ENCODE results near the gene SAMD4A.

The SAMD4A gene

DNA sequence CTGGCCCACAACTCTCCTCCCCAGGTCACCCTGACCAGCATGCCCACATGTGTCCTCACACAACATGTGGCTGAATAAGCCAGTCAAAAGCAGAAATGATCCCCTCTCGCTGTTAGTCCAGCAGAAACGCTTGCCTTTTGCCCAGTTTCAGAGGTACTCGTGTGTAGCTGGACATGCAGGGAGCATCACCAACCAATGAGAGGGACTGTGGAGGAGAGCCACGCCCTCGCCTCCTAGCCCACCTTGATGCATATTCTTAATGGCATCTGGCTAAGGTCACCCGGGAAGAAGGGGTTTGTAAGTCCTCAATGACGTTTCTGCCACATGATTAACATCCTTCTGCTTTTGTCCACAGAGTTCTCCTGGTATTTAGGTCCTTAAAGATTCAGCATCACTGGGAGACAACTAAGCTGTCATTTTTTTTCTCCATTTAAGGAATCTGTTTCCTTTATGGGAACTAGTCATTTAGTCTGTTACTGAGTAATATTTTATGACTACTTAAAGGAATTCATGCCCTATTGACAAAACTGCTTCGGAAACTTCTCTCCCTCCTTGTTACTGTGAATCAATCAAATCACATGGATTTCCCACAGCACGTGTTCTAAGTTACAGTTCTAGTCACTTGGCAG, 201.7 kb downstream of the SAMD4A start:
- DNase-seq = no peak

DNA sequence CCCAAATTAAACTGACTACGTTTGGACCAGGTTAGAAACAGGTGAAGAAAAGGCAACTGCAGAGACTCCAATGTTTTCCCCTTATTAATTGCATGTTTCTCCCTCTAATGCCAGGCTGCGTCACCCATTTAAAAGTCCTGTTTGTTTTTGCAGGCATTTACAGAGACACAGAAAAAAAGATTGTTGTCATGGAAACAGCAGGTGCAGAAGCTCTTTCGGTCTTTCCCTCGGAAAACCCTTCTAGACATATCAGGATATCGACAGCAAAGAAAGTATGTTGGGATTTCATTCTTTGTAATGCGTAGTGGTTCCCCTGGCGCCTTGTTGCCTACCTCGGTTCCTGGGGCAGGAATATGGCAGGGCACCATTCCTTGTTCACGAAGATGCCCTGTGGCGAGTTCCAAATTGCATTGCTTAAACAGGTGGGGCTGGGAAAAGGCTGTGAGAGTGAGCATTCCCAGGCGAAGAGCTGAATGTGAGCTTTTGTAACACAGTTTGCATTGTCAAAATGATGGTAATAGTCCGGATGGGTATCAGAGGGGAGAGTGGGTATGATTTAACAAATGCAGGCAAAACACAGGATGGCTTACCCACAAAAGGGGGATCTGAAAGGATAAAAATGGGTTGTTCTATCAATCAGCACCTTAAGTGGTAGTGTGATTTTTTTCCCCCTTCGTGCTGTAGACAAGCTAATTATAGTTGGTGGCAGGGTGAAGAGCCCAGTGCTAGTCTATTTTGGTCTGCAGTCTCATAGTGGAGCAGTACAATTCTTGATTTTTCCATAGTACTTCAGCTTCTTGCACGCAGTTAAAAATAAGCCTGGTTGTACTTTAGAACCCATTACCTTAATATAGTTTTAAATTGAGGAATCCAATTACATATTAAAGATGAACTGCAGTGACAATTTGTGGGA, 203.3 kb downstream of the SAMD4A start:
- no peak for DNase-seq

DNA sequence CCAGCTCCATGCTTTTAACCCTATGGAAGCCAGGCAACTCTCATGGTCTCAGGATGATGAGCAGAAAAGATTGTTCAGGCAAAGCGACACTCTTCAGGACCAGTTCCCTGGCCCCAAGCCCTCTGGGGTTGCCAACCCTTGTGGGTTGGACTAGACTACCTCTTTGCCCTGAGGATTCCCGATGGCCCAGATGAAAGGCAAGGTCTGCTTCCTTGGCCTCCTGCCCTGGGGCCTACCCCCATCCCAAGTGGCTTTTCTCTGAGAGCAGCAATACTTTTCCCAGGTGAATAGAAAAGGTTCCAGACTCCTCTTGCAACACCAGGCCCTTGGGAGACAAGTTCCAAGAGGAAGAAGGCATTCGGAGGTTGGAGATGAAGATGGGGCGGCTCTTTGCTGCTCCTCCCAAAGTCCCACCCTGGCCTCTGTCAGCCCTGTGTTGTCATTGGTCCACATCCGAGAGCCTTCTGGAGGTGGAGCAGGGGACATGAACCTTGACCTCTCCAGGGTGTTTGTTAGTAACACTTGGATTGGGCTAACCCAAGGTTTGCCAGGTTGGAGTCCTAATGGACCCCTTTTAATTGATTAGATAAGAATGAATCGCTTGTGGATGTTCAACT, 204.6 kb downstream of the SAMD4A start:
- DNase-seq = no peak

DNA sequence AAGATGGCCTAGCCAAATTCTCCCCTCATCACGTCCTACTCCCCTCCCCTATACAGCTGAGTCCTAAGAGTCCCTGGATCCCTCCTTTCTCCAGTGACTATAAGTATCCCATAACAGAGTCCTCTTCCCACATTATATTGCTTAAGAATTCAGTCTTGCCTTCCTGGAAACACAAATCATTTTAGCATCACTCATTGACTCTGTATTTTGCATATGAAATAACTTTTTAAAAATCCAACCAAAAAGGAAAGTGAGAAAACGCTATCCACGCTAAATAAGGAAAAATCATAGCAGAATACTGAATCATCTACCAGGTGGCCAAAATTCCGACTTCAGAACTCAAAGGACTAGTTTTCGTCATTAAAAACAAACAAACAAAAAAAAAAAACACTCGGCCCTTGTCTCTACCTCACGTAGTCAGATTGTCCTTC, 205.5 kb downstream of the SAMD4A start:
- no peak for DNase-seq

DNA sequence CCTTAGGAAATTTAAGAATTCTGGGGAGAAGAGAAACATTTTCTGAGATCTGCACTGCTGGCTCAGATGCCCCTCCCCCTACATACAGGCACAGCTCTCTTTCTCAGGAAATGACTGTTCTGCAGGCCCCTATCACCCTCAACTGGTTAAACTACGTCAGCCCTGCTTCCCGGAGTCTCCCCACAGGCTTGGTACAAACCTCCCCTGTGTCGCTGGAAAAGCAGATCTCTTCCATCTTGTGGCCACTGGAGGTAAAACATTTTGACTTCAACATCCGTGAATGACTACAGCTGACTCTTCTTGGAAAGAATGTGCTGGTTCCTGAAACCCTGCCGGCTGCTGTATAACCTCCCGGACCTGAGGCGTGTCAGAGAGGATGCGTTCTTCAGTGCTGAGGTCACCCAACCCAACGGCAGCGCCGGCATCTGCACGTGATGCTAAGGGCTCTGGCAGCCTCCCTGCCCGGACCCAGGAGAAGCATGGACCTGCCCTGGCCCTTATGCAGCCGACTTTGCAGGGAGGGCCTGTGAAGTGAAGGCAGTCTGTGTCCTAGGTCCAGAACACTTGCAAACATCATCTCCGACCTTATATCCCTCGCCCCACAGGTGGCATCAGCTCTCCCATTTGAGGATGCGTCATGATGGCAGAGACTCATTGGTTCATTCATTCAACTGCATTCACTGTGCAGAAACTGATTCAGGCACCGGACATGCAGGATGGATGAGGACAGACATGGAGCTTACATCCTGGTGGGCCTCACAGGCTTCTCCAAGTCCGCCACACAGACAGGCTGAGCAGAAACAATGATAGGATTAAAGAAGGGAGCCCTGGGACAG, 206.5 kb downstream of the SAMD4A start:
- DNase-seq = peak; percentile 77 to 80

DNA sequence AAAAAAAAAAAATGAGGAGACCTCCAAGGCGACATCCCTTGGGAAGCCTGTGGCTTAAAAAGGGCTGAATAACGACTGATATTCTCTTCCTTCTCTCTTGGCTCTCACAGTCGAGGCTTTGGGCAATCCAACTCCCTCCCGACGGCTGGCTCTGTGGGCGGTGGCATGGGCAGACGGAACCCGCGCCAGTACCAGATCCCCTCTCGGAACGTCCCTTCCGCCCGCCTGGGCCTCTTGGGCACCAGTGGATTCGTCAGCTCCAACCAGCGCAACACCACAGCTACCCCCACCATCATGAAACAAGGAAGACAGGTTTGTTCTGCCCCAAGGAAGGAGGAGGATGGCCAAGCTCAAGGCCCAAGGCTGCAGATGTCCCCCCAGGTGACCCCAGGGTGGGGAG, 207.9 kb downstream of the SAMD4A start:
- DNase-seq = no peak

DNA sequence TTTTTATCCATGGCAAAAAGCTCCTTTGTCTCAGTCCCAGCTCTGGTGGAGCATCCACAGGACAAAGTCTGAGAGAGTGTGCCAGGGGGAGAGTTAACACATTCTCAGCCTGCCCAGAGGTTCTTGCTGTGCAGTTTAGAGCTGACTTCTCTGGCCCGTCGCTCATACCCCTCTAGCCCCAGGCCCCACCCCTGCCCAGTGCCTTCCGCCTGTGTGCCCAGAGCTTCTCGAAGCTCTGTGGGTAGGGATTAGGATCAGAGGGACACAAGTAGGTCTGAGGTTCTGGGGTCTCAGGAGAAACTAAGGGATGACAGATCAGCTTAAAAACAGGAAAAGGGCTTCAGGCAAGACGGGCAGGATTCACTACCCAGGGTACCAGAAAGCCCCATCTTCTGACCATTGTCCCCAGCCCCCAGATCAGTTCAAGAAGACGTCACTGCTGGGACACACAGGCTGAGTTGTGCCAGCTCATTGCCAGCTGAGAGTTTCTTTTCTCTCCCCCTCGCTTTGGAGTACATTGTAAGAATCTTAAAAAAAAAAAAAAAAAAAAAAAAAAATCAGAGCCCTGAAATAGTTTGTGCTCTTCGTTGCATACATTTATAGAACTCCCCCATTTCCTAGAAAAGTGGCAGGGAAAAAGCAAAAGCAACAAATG, 208.7 kb downstream of the SAMD4A start:
- no peak for DNase-seq

DNA sequence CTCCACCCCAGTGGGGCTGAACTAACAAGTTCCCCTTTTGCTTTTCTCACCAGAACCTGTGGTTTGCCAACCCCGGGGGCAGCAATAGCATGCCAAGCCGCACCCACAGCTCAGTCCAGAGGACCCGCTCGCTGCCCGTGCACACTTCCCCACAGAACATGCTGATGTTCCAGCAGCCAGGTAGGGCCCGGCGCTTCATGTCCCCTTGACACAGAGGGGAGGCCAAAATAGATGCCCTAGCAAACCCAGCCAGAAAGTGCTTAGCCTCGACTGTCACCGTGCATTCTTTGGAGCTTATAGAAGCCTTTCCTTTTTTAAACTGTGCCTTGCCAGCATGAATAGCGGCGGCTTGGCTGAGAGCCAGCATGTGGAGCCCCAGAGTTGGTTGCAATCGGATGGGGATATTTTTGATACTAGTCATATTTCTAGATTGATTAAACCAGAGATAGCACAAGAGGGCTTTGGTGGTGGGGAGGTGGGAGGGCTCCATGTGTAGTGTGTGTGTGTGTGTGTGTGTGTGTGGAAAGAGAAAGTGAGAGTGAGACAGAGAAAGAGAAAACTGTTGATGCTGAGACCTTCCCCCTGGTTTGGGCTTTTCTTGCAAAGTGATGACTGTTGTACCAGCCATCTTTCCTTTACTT, 209.6 kb downstream of the SAMD4A start:
- peak; percentile 81 to 89 for DNase-seq

DNA sequence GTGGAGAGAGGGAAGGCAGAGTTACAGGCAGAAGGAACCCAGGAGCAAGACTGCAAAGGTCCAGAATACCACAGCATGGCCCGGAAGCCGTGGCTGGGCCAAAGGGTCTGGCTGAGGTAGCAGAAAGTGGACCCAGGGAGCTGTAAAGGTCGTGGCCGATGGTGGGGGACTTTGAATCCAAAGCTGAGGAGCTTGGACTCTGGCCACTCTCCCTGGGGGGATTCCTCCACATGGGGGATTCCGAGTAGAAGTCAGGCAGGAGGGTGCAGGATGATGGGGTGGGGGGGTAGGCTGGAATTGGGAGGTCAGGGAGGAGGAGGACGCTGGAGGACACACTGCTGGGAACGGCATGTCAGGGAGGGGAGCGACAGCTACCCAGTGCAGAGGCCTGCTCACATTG, 210.5 kb downstream of the SAMD4A start:
- DNase-seq = no peak

DNA sequence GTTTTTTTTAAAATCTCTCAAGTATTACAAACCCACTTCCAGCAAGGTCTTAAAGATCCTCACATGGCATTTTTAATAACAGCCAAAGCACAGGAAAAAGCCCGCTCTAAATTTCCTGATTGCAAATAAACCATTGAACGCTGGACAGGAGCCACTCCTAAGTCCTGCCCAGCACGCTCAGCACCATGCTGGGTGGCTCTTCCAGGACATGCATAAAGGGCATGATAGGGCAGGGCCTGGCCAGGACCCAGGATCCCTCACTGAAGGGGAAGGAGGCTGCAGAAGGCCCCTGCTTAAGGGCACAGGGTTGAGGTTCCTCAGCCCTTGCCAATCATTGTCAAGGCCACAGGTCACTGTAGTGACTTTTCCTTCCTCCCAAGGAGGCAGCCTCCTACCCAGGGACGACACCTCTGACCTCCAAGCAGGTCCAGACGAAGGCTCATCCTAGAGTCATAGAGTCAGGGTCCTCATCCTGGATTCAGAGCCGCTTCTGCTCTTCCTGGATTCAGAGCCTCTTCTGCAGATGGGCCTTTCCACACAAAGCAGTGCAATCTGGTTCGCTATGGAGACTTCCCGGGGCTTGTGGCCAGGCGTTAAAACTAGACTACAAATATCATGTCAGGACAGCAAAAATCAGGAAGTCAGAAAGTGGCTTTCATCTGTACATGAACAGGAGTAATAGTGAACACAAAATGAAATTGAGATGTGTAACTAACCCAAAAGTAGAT, 211.9 kb downstream of the SAMD4A start:
- no peak for DNase-seq

DNA sequence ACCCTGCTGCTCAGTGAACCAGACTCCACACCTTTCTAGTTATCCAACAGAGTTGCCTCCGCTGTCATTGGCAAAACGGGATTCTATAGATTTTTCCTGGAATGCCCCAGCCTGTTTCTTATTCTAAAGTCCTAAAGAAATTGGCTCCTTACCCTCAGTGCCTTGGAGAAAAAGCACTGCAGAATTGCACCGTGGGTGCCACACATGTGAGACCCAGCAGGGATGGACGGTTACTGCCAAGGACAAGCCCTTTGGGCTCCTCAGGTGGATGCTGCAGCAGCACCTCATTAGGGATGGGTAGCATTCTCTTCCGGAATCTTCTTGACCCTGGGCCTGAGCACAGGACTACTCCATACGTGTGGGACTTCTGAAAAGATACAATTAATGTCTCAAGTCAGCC, 214.2 kb downstream of the SAMD4A start:
- DNase-seq = no peak

DNA sequence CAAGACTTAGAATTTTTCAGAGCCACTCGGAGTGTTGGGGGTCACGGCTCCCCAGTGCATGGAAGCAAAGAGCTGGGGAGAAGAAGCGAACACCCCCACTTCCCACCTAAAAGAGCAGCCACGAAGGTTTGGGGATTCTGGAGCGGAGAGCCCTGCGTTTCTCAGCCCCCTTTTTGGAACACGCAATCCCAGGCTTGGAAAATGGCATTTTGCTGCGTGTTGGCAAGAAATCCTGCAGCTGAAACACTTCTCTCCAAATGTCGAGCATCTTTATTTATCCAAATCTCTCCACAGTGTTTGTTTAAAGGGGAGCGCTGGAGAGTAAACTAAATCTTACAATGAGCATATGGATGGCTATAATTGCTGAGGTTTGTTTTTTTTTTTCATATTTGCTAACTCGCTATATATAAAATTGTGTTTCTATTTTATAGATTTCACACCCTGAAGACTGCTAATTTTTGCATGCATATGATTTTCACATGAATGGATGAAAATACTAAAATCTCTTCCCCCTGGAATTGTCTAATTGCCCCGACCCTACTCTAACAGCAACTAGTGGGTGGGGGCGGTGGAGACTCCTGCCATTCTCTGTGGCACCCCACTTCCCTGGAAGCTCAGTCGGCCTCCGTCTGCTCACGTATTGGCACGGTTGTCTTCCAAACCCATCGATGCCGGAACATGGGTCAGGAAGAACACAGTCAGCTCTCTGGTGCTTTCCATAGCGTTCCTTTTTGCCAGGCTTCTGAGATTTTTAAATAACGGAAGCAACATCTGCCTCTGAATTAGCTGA, 215.2 kb downstream of the SAMD4A start:
- DNase-seq = no peak

DNA sequence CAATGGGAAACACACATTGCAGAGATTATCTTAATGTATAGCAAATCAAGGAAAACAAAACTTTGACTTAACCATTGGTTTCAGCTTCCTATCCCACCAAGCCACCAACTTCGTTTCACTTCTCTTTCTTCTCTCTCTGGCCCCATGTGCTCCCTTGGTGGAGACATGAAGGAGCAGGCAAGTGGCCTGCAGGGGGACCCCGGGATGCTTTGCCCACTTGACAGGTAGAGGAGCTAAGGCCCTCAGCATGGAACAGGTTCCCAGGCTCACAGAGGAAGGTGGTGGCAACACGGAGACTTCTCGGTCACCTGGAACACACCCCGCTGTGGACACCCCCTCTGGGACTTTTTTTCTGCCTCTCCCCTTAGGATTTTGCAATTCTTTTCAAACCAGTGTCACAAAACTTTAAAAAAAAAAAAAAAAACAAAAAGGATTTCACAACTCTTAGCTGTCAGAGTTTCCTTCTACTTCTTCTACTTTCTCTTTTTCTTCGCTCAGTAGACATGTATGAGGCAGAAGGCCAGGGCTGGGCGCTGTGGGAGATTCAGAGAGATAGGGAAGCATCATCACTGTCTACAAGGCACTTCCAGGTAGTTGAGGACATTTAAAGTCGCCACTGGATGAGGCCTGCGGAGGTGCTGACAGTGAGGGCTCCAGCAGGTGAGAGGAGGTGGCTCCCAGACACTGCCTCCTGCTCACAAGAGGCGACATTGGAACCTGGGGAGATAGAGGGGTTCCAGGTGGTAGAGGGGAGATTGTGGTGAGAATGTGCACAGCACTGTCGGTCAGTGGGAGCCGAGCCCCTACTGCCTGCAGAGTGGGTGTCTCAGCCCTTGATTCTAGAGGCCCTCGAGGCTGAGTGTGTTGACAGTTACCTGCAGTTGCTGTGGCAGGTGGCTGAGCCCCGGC, 216.1 kb downstream of the SAMD4A start:
- DNase-seq = no peak

DNA sequence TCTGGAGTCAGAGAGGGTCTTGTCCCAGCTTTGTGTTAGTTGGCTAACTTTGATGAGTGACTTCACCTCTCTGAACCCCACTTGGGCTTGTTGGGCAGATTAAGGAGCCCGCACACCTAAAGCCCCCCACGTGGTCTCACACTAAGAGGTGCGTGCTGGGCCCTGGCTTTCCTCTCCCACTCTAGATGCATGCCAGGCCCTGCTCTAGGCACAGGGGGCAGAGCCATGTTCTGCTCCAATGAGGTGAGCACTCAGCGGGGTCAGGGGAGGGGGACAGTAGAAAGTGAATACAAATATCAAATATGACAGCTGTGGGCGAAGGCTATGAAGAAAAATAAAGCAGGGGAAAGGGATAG, 216.7 kb downstream of the SAMD4A start:
- no peak for DNase-seq

DNA sequence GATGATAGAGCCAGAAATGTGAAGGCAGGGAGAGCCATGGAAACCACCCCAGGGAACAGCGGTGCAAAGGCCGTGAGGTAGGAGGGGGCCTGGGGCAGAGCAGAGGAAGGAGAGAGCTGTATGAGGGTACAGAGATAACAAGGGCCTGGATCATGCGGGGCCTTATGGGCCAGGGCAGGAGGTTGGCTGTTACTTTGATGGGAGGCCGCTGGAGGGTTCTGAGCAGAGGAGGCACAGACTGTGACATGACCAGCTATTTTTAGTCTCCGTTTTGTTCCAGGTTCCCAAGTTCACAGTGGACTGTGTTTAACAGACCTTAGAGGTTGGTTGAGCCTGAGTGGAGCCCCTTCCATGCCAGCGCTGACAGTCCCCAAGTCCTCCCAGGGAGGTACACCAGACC, 217.1 kb downstream of the SAMD4A start:
- no peak for DNase-seq

DNA sequence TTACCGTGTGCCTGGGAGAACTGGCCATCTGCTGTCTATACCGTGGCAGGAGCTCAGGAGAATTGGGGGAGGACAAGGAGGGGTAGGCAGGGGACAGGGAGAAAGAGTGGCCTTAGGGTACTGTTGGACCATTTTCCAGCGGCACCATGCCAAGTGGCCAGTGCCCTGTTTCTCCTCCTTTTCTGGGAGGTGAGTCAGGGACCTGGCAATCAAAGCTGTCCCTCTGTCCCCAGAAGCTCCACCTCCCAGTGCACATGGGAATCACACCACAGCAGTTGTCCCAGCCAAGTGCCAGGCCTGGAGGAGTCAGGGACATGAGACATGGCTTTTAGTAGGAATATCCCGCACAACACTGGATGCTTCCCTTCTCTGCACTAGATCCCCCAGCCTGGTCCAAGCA, 217.7 kb downstream of the SAMD4A start:
- no peak for DNase-seq

DNA sequence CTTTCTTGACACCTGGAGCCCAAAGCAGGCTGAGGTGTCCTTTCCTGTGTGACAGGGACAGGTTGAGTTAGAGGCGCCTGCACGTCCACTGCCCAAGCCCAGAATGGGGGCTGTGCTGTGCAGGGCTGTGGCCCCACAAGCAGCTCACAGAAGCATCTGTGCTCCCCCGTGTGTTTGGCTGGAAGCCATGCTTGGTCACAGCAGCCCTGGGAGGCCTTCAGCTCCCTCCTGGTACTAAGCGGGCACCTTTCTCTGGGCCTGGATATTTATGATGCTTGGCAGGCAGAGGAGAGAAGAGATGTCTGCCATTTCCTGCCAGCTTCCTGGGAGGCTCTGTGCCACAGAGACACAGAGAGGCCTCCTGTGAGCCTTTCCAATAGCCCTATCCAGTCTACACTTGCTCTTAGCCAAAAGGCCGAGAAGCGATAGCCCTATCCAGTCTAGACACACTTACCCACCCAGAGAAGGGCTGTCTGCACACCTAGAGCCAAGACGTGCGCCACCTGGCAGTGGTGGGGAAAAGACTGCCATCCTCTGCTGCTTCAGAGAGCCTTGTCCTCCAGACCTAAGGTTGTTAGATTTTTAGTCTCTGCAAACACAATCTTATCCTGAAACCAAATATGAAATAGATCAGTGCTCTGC, 218.3 kb downstream of the SAMD4A start:
- DNase-seq = no peak
